Trophoblast cell (in vitro differentiated cells and primary cell): ENCODE results near the gene CRK.
"Not testable (repeated sequence)": the region's sequence is repeated elsewhere in the genome, so short reads cannot be mapped to it uniquely, and the experiment has no call there.

ENCODE experiments used
- DNase-seq, 2 donors: peaks; one replicate each; pipeline ENCODE4 v3.0.0-alpha.2; 2016
- H2AFZ ChIP-seq: 2 replicates; pipeline ENCODE4 v1.6.1; 2013; ENCODE audit warnings: low read length, moderate library complexity, mild to moderate bottlenecking; ENCODE audit not compliant: insufficient read depth, poor library complexity
- H2AK5ac ChIP-seq: 2 replicates; pipeline ENCODE4 v1.6.1; 2013; ENCODE audit warnings: mild to moderate bottlenecking, low read length
- H2BK120ac ChIP-seq: 2 replicates; pipeline ENCODE4 v1.6.1; 2013; ENCODE audit warnings: low read length, mild to moderate bottlenecking, moderate library complexity; ENCODE audit not compliant: insufficient read depth, poor library complexity
- H2BK12ac ChIP-seq: 2 replicates; pipeline ENCODE4 v1.6.1; 2013; ENCODE audit warnings: mild to moderate bottlenecking, low read length, moderate library complexity
- H2BK5ac ChIP-seq: 2 replicates; pipeline ENCODE4 v1.6.1; 2013; ENCODE audit warnings: low read length, low read depth, moderate library complexity, mild to moderate bottlenecking; ENCODE audit not compliant: poor library complexity
- H3K14ac ChIP-seq: 2 replicates; pipeline ENCODE4 v1.6.1; 2013; ENCODE audit warnings: mild to moderate bottlenecking, low read length
- H3K18ac ChIP-seq: 2 replicates; pipeline ENCODE4 v1.6.1; 2013; ENCODE audit warnings: mild to moderate bottlenecking, low read length
- H3K23ac ChIP-seq: 2 replicates; pipeline ENCODE4 v1.6.1; 2013; ENCODE audit warnings: low read length
- H3K27ac ChIP-seq: 2 replicates; pipeline ENCODE4 v1.5.1; 2013; ENCODE audit warnings: low read depth, mild to moderate bottlenecking, inconsistent platforms, low read length, moderate library complexity
- H3K27me3 ChIP-seq: 2 replicates; pipeline ENCODE4 v1.6.1; 2013; ENCODE audit warnings: inconsistent platforms, mild to moderate bottlenecking, low read length, moderate library complexity; ENCODE audit not compliant: insufficient read depth
- H3K36me3 ChIP-seq, 2 experiments: 1 replicate in 1 of 2; 2 replicates in 1 of 2; pipeline ENCODE4 v1.6.1; 2013; ENCODE audit warnings: low read length in 2 of 2, mild to moderate bottlenecking in 2 of 2, moderate library complexity in 1 of 2; ENCODE audit not compliant: insufficient read depth in 2 of 2, control insufficient read depth in 1 of 2
- H3K4ac ChIP-seq: 2 replicates; pipeline ENCODE4 v1.6.1; 2013; ENCODE audit warnings: low read depth, mild to moderate bottlenecking, low read length, moderate library complexity
- H3K4me1 ChIP-seq, 2 experiments: 1 replicate in 1 of 2; 2 replicates in 1 of 2; pipeline ENCODE4 v1.6.1; 2013; ENCODE audit warnings: low read length in 2 of 2, mild to moderate bottlenecking in 2 of 2, moderate library complexity in 1 of 2; ENCODE audit not compliant: insufficient read depth in 2 of 2, control insufficient read depth in 1 of 2
- H3K4me2 ChIP-seq: 2 replicates; pipeline ENCODE4 v1.6.1; 2013; ENCODE audit warnings: inconsistent platforms, mild to moderate bottlenecking, low read length, moderate library complexity
- H3K4me3 ChIP-seq: 2 replicates; pipeline ENCODE4 v1.5.1; 2013; ENCODE audit warnings: mild to moderate bottlenecking, low read depth, low read length, inconsistent platforms
- H3K79me1 ChIP-seq: one replicate; pipeline ENCODE4 v1.6.1; 2013; ENCODE audit warnings: low read length
- H3K79me2 ChIP-seq: 2 replicates; pipeline ENCODE4 v1.6.1; 2013; ENCODE audit warnings: low read length, mild to moderate bottlenecking; ENCODE audit not compliant: control insufficient read depth, insufficient read depth, poor library complexity
- H3K9ac ChIP-seq: 2 replicates; pipeline ENCODE4 v1.6.1; 2013; ENCODE audit warnings: mild to moderate bottlenecking, low read length
- H3K9me3 ChIP-seq: 2 replicates; pipeline ENCODE4 v1.6.1; 2013; ENCODE audit warnings: low read depth, mild to moderate bottlenecking, control low read depth, inconsistent platforms, low read length; ENCODE audit not compliant: insufficient read depth
- H4K12ac ChIP-seq: 2 replicates; pipeline ENCODE4 v1.6.1; 2013; ENCODE audit warnings: low read depth, mild to moderate bottlenecking, low read length, moderate library complexity
- H4K8ac ChIP-seq: 2 replicates; pipeline ENCODE4 v1.6.1; 2013; ENCODE audit warnings: low read depth, mild to moderate bottlenecking, low read length, moderate library complexity
- H4K91ac ChIP-seq: one replicate; pipeline ENCODE4 v1.6.1; 2013; ENCODE audit warnings: low read depth, mild to moderate bottlenecking, low read length, moderate library complexity
- WGBS: extraction: QIAGEN DNeasy Blood & Tissue Kit; methylation state at CpG from one replicate; pipeline ENCODE4 v1.1.7; 2013; ENCODE audit warnings: missing lambda C conversion rate; ENCODE audit not compliant: insufficient read length, insufficient coverage; ENCODE audit errors: extremely low coverage; 5-methylcytosine and 5-hydroxymethylcytosine counted together

Gene CRK

GRCh38 chr17:1421470-1421869 is 34.6 kb downstream of the CRK start:
- no CpG with 5 or more reads among the region's 11 CpGs for WGBS
- no peak overlapping the region for H2AFZ ChIP-seq

DNA sequence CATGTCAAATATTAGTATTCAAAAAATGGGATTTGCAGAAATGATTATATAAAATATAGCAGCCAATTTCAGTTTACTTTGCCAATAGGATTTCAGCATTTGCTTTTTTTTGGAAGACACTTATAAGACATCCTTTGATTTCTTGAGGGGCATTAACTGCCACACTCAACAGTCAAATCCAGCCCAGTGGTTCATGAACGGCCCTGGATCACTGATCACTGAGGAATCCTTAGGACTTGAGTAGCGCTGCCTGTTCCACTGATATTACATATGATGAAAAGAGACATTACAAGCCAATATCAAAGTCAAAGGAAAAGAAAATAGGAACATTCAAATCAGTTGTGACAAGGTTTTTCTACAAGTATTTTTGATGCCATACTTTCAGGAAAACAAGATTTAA is 35.1 kb downstream of the CRK start:
- Histone ChIP-seq H3K36me3 (peaks cover 22 to 43% of the 10 kb centered on the region in 2 experiments), H4K8ac (no peak overlapping the region), H3K4ac (no peak overlapping the region), H3K79me2 (peaks cover 2% of the 10 kb centered on the region), H3K27ac (no peak overlapping the region), H3K27me3 (no peaks in the 10 kb centered on the region), H3K9ac (no peak overlapping the region), H4K91ac (no peak overlapping the region), H3K79me1 (no peaks in the 10 kb centered on the region), H2BK5ac (no peak overlapping the region), H3K4me3 (no peak overlapping the region), H3K14ac (no peak overlapping the region), H2BK120ac (no peak overlapping the region), H4K12ac (no peak overlapping the region), H3K9me3 (no peaks in the 10 kb centered on the region), H3K23ac (no peak overlapping the region), H3K4me2 (no peak overlapping the region), H2AFZ (no peak overlapping the region), H3K18ac (no peak overlapping the region), H3K4me1 (no peaks in the 10 kb centered on the region), H2AK5ac (no peak overlapping the region), H2BK12ac (no peak overlapping the region)
- WGBS = no CpG with 5 or more reads among the region's 2 CpGs
- DNase-seq = no peak

More at GRCh38 chr17:1421470-1421869, 34.6 kb downstream of the CRK start:
- no peak overlapping the region for H3K4me2 ChIP-seq
- no peak overlapping the region for H4K12ac ChIP-seq
- H3K36me3 ChIP-seq = peaks cover 27 to 47% of the 10 kb centered on the region in 2 experiments
- H3K4me3 ChIP-seq = no peak overlapping the region
- H3K4me1 ChIP-seq = no peaks in the 10 kb centered on the region
- no peak overlapping the region for H3K14ac ChIP-seq
- no peak overlapping the region for H3K9ac ChIP-seq
- no peak for DNase-seq
- no peak overlapping the region for H4K8ac ChIP-seq
- no peak overlapping the region for H2BK5ac ChIP-seq
- H3K79me2 ChIP-seq = peaks cover 3% of the 10 kb centered on the region
- no peak overlapping the region for H2BK120ac ChIP-seq
- no peaks in the 10 kb centered on the region for H3K27me3 ChIP-seq
- H2BK12ac ChIP-seq = no peak overlapping the region
- no peak overlapping the region for H4K91ac ChIP-seq
- H3K9me3 ChIP-seq = no peaks in the 10 kb centered on the region
- H2AK5ac ChIP-seq = no peak overlapping the region
- no peak overlapping the region for H3K27ac ChIP-seq
- H3K18ac ChIP-seq = no peak overlapping the region
- H3K4ac ChIP-seq = no peak overlapping the region
- H3K79me1 ChIP-seq = no peaks in the 10 kb centered on the region
- no peak overlapping the region for H3K23ac ChIP-seq

DNA sequence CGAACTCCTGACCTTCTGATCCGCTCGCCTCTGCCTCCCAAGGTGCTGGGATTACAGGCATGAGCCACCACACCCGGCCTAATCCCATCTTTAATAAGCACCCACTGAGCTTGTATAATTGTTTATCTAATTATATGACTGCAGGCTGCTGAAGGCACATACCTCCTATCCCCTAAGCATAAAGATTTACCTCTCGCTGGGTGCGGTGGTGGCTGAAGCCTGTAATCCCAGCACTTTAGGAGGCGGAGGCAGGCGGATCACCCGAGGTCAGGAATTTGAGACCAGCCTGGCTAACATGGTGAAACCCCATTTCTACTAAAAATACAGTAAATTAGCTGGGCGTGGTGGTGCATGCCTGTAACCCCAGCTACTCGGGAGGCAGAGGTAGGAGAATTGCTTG is 35.9 kb downstream of the CRK start:
- Histone ChIP-seq H3K18ac (no peak overlapping the region), H3K4me3 (no peak overlapping the region), H3K4me2 (no peak overlapping the region), H2AFZ (no peak overlapping the region), H3K23ac (no peak overlapping the region), H3K27me3 (no peaks in the 10 kb centered on the region), H2BK120ac (no peak overlapping the region), H3K4ac (no peak overlapping the region), H2BK5ac (no peak overlapping the region), H4K8ac (no peak overlapping the region), H3K27ac (no peak overlapping the region), H4K12ac (no peak overlapping the region), H2BK12ac (no peak overlapping the region), H3K79me1 (no peaks in the 10 kb centered on the region), H3K4me1 (no peaks in the 10 kb centered on the region), H3K9ac (no peak overlapping the region), H3K79me2 (no peaks in the 10 kb centered on the region), H2AK5ac (no peak overlapping the region), H3K14ac (no peak overlapping the region), H3K36me3 (peaks cover 15 to 34% of the 10 kb centered on the region in 2 experiments), H3K9me3 (no peaks in the 10 kb centered on the region), H4K91ac (no peak overlapping the region)
- WGBS = no CpG with 5 or more reads among the region's 11 CpGs
- DNase-seq = no peak

DNA sequence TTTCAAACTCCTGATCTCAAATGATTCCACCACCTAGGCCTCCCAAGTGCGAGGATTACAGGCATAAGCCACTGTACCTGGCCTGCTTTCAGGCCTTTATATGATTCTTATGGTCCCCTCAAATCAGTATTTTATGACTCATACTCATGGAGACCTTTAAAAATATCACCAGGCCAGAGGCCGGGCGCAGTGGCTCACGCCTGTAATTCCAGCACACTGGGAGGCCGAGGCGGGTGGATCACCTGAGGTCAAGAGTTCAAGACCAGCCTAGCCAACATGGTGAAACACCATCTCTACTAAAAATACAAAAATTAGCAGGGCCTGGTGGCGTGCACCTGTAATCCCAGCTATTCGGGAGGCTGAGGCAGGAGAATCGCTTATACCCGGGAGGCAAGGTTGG is 37.6 kb downstream of the CRK start:
- not testable (repeated sequence) for H3K27me3 ChIP-seq, H3K18ac ChIP-seq, H3K4me1 ChIP-seq, H3K4me3 ChIP-seq, H4K8ac ChIP-seq, H2BK12ac ChIP-seq, H2AFZ ChIP-seq, H4K91ac ChIP-seq, H3K4ac ChIP-seq, H3K79me1 ChIP-seq, H3K4me2 ChIP-seq, H4K12ac ChIP-seq, H2BK120ac ChIP-seq, DNase-seq, H2AK5ac ChIP-seq, H3K27ac ChIP-seq, H3K79me2 ChIP-seq, H3K9ac ChIP-seq, H3K14ac ChIP-seq, H3K23ac ChIP-seq, H2BK5ac ChIP-seq, H3K9me3 ChIP-seq
- WGBS = no CpG with 5 or more reads among the region's 10 CpGs
- peaks cover 10 to 27% of the 10 kb centered on the region in 2 experiments for H3K36me3 ChIP-seq
